Retinal pigment epithelial cell (primary cell): Measurements from ENCODE around the gene MTCL1.

Source experiments
- DNase-seq: peaks from one replicate; pipeline ENCODE4 v3.0.0-alpha.2; 2010; ENCODE audit warnings: low read depth
- H3K4me3 ChIP-seq: 2 replicates; pipeline ENCODE4 v1.5.1; 2011; ENCODE audit warnings: mild to moderate bottlenecking, low read length, control low read depth, moderate library complexity
- CTCF ChIP-seq: conservative IDR thresholded peaks from 2 replicates; pipeline ENCODE4 v1.5.1; 2011; ENCODE audit warnings: low read depth, low read length, control low read depth, inconsistent platforms

Gene MTCL1

GRCh38 chr18:8726963-8727705 lies 21.8 kb downstream of the MTCL1 start:
- DNase-seq: no peak
- no peak overlapping the region for H3K4me3 ChIP-seq
- no peak for TF ChIP-seq CTCF

- TF ChIP-seq CTCF: no peak
- no peak for DNase-seq
- no peak overlapping the region for H3K4me3 ChIP-seq
Measured at GRCh38 chr18:8730080-8730827, 24.9 kb downstream of the MTCL1 start.

DNA sequence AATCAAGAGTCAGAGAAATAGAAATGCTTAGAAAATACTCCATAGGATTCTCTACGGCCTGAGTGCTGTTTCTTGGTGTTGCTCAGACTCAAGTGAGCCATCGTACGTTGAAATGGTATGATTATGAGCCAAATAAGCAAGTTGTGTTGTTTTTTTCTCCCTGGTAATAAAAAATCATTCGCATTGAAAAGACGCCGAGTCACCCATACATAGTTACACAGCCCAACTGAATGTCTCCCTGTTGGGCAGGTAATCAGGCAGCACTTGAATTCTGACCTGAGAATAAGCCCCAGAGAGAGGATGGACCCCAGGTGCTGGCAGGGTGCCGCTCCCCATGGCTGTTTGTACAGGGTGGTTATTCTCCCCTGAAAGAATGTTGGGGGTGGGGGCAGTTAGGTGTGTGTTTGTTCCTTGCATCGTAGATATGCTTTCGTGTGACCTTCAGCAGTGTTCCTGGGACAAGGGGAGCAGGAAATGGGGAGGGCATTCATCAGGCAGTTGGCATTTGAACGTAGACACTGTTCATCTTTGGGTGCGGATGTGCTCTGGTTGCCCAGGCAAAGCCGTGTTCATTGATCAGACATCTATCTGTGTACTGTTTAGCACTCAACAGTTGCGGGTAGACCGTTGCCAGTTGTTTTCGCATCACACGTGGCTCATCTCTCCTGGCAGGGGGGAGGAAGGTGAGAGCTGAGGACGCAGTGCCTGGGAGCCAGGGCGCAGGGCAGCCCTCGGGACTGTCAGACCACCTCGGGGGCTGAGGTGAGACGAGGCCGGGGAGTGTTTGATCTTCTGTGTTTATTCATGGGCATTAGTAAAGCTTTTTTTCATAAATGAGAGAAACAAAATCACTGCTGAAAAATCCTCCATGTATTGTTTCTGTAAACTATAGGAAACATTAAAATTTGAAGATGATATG lies 27.3 kb downstream of the MTCL1 start:
- H3K4me3 ChIP-seq: no peak overlapping the region
- DNase-seq: no peak
- TF ChIP-seq CTCF: no peak

DNA sequence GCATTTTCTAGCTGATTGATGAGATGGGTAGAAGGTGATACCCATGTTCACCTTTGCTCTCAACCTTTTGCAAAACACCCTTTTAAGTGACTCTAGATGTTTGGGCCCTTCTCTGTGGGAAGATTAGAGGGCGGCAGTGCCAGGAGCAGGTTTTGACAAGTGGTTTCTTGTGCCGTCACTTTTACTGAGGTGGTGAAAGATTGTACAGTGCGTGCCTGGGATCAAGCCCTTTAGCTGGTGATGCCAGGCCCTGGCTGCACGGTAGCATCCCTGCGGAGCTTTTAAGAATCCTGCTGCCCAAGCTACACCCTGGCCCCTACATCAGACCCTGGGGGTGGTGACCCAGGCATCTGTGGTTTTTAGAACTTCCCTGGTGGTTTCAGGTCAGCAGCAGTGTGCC lies 29.1 kb downstream of the MTCL1 start:
- no peak overlapping the region for H3K4me3 ChIP-seq
- TF ChIP-seq CTCF: no peak
- DNase-seq: no peak

DNA sequence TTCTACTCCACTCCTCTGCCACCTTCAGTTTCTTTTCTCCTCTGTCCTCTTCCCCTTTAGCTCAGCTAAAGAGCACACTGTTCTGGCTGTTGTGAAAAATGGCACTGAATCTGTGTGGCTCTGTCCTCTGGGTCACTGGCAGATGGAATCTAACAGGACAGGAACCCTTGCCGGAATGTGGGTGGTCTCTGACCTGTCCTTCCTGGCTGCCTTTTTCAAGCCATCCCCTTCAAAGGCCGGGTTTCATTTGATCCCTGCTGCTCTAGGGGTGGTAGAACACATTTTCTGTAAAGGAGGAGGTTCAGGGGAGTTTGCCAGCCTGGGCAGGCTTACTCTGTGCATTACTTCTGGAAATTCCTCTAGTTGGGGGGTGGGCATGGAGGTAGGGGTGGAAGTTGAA lies 29.9 kb downstream of the MTCL1 start:
- no peak for TF ChIP-seq CTCF
- H3K4me3 ChIP-seq: no peak overlapping the region
- no peak for DNase-seq

- TF ChIP-seq CTCF: no peak
- H3K4me3 ChIP-seq: no peak overlapping the region
- DNase-seq: no peak
Measured at GRCh38 chr18:8741117-8741516, 35.8 kb downstream of the MTCL1 start.
